H9 (cell line): ENCODE results near the gene RPL28. TPM values are rescaled to one million over a fixed set of nuclear protein-coding genes. Genes with fewer than 3 reads are reported as not detected.

ENCODE experiments used
- DNase-seq: peaks from one replicate; pipeline ENCODE4 v3.0.0-alpha.2; 2017
- H2AFZ ChIP-seq: one replicate; pipeline ENCODE4 v1.6.1; 2013; ENCODE audit warnings: mild to moderate bottlenecking, low read length, control low read depth, moderate library complexity
- H2AK5ac ChIP-seq: 2 replicates; pipeline ENCODE4 v1.6.1; 2013; ENCODE audit warnings: low read length, control low read depth, mixed read lengths; ENCODE audit not compliant: insufficient read length
- H2BK120ac ChIP-seq: one replicate; pipeline ENCODE4 v1.6.1; 2013; ENCODE audit warnings: low read depth, mild to moderate bottlenecking, low read length, control low read depth, inconsistent platforms; ENCODE audit not compliant: poor library complexity, severe bottlenecking
- H2BK12ac ChIP-seq: 2 replicates; pipeline ENCODE4 v1.6.1; 2013; ENCODE audit warnings: low read length, control low read depth, mixed read lengths, low read depth; ENCODE audit not compliant: insufficient read length
- H2BK15ac ChIP-seq: 2 replicates; pipeline ENCODE4 v1.6.1; 2013; ENCODE audit warnings: low read depth, low read length, control low read depth
- H2BK20ac ChIP-seq: one replicate; pipeline ENCODE4 v1.6.1; 2013; ENCODE audit warnings: low read depth, mild to moderate bottlenecking, low read length, control low read depth, inconsistent platforms; ENCODE audit not compliant: poor library complexity, severe bottlenecking
- H2BK5ac ChIP-seq: 2 replicates; pipeline ENCODE4 v1.6.1; 2013; ENCODE audit warnings: low read length, control low read depth, mixed read lengths; ENCODE audit not compliant: insufficient read length
- H3K14ac ChIP-seq: 2 replicates; pipeline ENCODE4 v1.6.1; 2013; ENCODE audit warnings: low read length, control low read depth; ENCODE audit not compliant: insufficient read depth
- H3K18ac ChIP-seq: 2 replicates; pipeline ENCODE4 v1.6.1; 2013; ENCODE audit warnings: low read depth, mild to moderate bottlenecking, mixed read lengths, low read length, control low read depth; ENCODE audit not compliant: insufficient read length
- H3K23ac ChIP-seq: 2 replicates; pipeline ENCODE4 v1.6.1; 2013; ENCODE audit warnings: low read length, control low read depth, mixed read lengths, low read depth; ENCODE audit not compliant: insufficient read length
- H3K23me2 ChIP-seq: 2 replicates; pipeline ENCODE4 v1.6.1; 2013; ENCODE audit warnings: low read depth, mild to moderate bottlenecking, mixed read lengths, low read length, control low read depth; ENCODE audit not compliant: insufficient read length, poor library complexity, severe bottlenecking
- H3K27ac ChIP-seq: 2 replicates; pipeline ENCODE4 v1.5.1; 2013; ENCODE audit warnings: low read length, control low read depth, mixed read lengths, low read depth; ENCODE audit not compliant: insufficient read length
- H3K27me3 ChIP-seq: 2 replicates; pipeline ENCODE4 v1.6.1; 2013; ENCODE audit warnings: low read length, control low read depth, inconsistent platforms; ENCODE audit not compliant: insufficient read depth
- H3K4ac ChIP-seq: 2 replicates; pipeline ENCODE4 v1.6.1; 2013; ENCODE audit warnings: low read depth, mild to moderate bottlenecking, control low read depth, inconsistent platforms, low read length, moderate library complexity
- H3K4me1 ChIP-seq: 2 replicates; pipeline ENCODE4 v1.6.1; 2013; ENCODE audit warnings: low read length, control low read depth, inconsistent platforms; ENCODE audit not compliant: insufficient read depth
- H3K4me2 ChIP-seq: 2 replicates; pipeline ENCODE4 v1.6.1; 2013; ENCODE audit warnings: low read length, control low read depth, mixed read lengths; ENCODE audit not compliant: insufficient read length, insufficient read depth
- H3K56ac ChIP-seq: 2 replicates; pipeline ENCODE4 v1.6.1; 2013; ENCODE audit warnings: low read depth, mild to moderate bottlenecking, mixed read lengths, low read length, control low read depth; ENCODE audit not compliant: insufficient read length
- H3K79me1 ChIP-seq: 2 replicates; pipeline ENCODE4 v1.6.1; 2013; ENCODE audit warnings: low read depth, mild to moderate bottlenecking, moderate library complexity, low read length, control low read depth, inconsistent platforms; ENCODE audit not compliant: insufficient read depth, poor library complexity, severe bottlenecking
- H3K79me2 ChIP-seq: 2 replicates; pipeline ENCODE4 v1.6.1; 2013; ENCODE audit warnings: low read length, control low read depth, inconsistent platforms; ENCODE audit not compliant: insufficient read depth
- H3K9ac ChIP-seq: 2 replicates; pipeline ENCODE4 v1.6.1; 2013; ENCODE audit warnings: low read length, control low read depth, mixed read lengths; ENCODE audit not compliant: insufficient read length; ENCODE audit errors: extremely low read depth
- H3K9me3 ChIP-seq: one replicate; pipeline ENCODE4 v1.6.1; 2013; ENCODE audit warnings: low read depth, low read length, inconsistent platforms; ENCODE audit not compliant: control insufficient read depth
- H3T11ph ChIP-seq: one replicate; pipeline ENCODE4 v1.6.1; 2013; ENCODE audit warnings: mild to moderate bottlenecking, low read length, control low read depth, inconsistent platforms
- H4K20me1 ChIP-seq: one replicate; pipeline ENCODE4 v1.6.1; 2013; ENCODE audit not compliant: control insufficient read depth, insufficient read length, insufficient read depth
- H4K5ac ChIP-seq: 2 replicates; pipeline ENCODE4 v1.6.1; 2013; ENCODE audit warnings: low read depth, mild to moderate bottlenecking, mixed read lengths, low read length, control low read depth; ENCODE audit not compliant: insufficient read length
- H4K8ac ChIP-seq: replicated peaks from 2 replicates; pipeline ENCODE4 v1.6.1; 2013; ENCODE audit warnings: low read length, control low read depth, mixed read lengths, low read depth; ENCODE audit not compliant: insufficient read length
- H4K91ac ChIP-seq: 2 replicates; pipeline ENCODE4 v1.6.1; 2013; ENCODE audit warnings: low read depth, mild to moderate bottlenecking, moderate library complexity, mixed read lengths, low read length, control low read depth; ENCODE audit not compliant: insufficient read length
- H3K27ac Mint-ChIP-seq, 3 experiments: 2 replicates in 2 of 3; 3 replicates in 1 of 3; pipeline ENCODE4 v1.8.0; 2020 to 2021; ENCODE audit warnings: mixed read lengths in 3 of 3, mild to moderate bottlenecking in 1 of 3, moderate library complexity in 1 of 3
- H3K27me3 Mint-ChIP-seq: 2 replicates; pipeline ENCODE4 v1.8.0; 2021; ENCODE audit warnings: low read depth, mild to moderate bottlenecking, moderate library complexity, mixed read lengths
- H3K36me3 Mint-ChIP-seq, 3 experiments: 2 replicates in 2 of 3; 3 replicates in 1 of 3; pipeline ENCODE4 v1.8.0; 2020 to 2021; ENCODE audit warnings: low read depth in 3 of 3, mixed read lengths in 3 of 3; ENCODE audit not compliant: insufficient read depth in 1 of 3
- H3K4me1 Mint-ChIP-seq, 2 experiments: 2 replicates each; pipeline ENCODE4 v1.8.0; 2020; ENCODE audit warnings: mixed read lengths in 2 of 2
- H3K4me3 Mint-ChIP-seq, 2 experiments: 2 replicates in 1 of 2; 3 replicates in 1 of 2; pipeline ENCODE4 v1.8.0; 2020 to 2021; ENCODE audit warnings: mild to moderate bottlenecking in 2 of 2, mixed read lengths in 2 of 2, moderate library complexity in 1 of 2
- H3K9me3 Mint-ChIP-seq, 2 experiments: 2 replicates in 1 of 2; 3 replicates in 1 of 2; pipeline ENCODE4 v1.8.0; 2020; ENCODE audit warnings: mild to moderate bottlenecking in 2 of 2, mixed read lengths in 2 of 2, moderate library complexity in 1 of 2
- CTCF ChIP-seq: fragments of 200-600 bp; sonication (generic); conservative IDR thresholded peaks from 3 replicates; pipeline ENCODE4 v1.8.0; 2021; ENCODE audit warnings: antibody characterized with exemption, mild to moderate bottlenecking
- WGBS: extraction: QIAGEN DNeasy Blood & Tissue Kit; methylation state at CpG from one replicate; pipeline ENCODE4 v1.1.7; 2013; ENCODE audit warnings: missing lambda C conversion rate, low lambda C conversion rate, mixed read lengths; ENCODE audit not compliant: insufficient read length; ENCODE audit errors: extremely low coverage; 5-methylcytosine and 5-hydroxymethylcytosine counted together
- total RNA-seq: library from RNA; stranded (reverse); gene quantifications from 2 replicates; pipeline ENCODE4 v1.2.1, GENCODE V29; 2021

RPL28 gene
- total RNA-seq, 1 experiment from 2014 or later: 2,076 TPM

GRCh38 chr19:55344444-55344843 is 41.3 kb upstream of the RPL28 start:
- H3K36me3 Mint-ChIP-seq: peaks cover 27 to 52% (median 47%) of the 10 kb centered on the region in 3 experiments; a peak in 6 of 7 replicates
- H3K9me3 Mint-ChIP-seq: no peaks in the 10 kb centered on the region
- no CpG with 5 or more reads among the region's 9 CpGs for WGBS
- Histone ChIP-seq H4K20me1 (no peaks in the 10 kb centered on the region), H3K4ac (no peak overlapping the region), H2BK20ac (no peak overlapping the region), H2BK120ac (no peak overlapping the region), H3K23ac (no peak overlapping the region), H3K9ac (no peak overlapping the region), H2BK12ac (no peak overlapping the region), H4K5ac (no peak overlapping the region), H3K27ac (no peak overlapping the region), H2AFZ (no peak overlapping the region), H3K9me3 (no peaks in the 10 kb centered on the region), H4K91ac (no peak overlapping the region), H3K23me2 (peaks cover 14% of the 10 kb centered on the region), H3K79me2 (no peaks in the 10 kb centered on the region), H3K18ac (no peak overlapping the region), H3K4me2 (no peak overlapping the region), H3K27me3 (no peaks in the 10 kb centered on the region), H2BK5ac (no peak overlapping the region), H4K8ac (no peak overlapping the region), H3K14ac (no peak overlapping the region), H3T11ph (no peak overlapping the region), H3K4me1 (peaks cover 2% of the 10 kb centered on the region; the same call in 1 of the 2 replicates), H3K56ac (no peak overlapping the region), H2AK5ac (no peak overlapping the region), H2BK15ac (no peak overlapping the region), H3K79me1 (no peaks in the 10 kb centered on the region)
- H3K4me1 Mint-ChIP-seq: peaks cover 33 to 54% of the 10 kb centered on the region in 2 experiments
- 0 out of 7 replicates have a peak overlapping the region, but pooled peaks of 2 of the 3 experiments have one; percentile 44 to 89 for H3K27ac Mint-ChIP-seq
- no peak overlapping the region; a peak in 1 of 5 replicates for H3K4me3 Mint-ChIP-seq
- no peak for DNase-seq
- H3K27me3 Mint-ChIP-seq: no peaks in the 10 kb centered on the region
- no peak for TF ChIP-seq CTCF
